ENCODE measurements around the gene IGF1R.

Gene IGF1R

DNA sequence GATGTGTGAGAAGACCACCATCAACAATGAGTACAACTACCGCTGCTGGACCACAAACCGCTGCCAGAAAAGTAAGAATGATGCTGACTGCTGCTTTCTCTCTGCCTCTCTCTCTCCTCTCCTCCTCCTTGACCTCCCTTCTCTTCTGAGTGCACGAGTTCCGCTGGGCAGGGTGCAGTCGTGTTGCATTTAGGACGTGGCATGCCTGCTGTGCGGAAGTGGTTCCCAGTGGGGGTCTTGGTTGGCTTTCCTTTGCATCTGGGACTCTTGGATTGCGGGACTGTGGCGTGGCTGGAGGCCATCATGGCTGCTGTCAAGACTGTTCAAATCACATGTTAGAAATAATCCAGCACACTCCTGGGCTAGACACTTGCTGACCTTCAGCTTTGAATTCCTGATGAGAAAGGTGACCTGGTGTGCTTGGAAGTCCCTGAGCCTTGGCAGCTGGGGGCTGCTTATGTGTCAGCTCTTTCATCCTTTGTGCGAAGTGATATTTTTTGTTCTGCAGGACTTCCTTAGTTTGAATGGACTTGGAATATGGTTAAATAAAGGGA lies 59.8 kb downstream of the IGF1R start:
- Mint-ChIP-seq H3K9me3 (peaks cover 6% of the 10 kb centered on the region), H3K4me3 (no peak overlapping the region), H3K4me1 (no peaks in the 10 kb centered on the region), H3K27ac (ENCODE audit: low read depth) (no peak overlapping the region), H3K36me3 (ENCODE audit: insufficient read depth) (no peaks in the 10 kb centered on the region), H3K27me3 (no peaks in the 10 kb centered on the region)
- DNase-seq (ENCODE audit: low spot score in 2 of 2) (no peak), ATAC-seq (replicated peaks; ENCODE audit: extremely low read depth, poor library complexity, severe bottlenecking) (no peak)

DNA sequence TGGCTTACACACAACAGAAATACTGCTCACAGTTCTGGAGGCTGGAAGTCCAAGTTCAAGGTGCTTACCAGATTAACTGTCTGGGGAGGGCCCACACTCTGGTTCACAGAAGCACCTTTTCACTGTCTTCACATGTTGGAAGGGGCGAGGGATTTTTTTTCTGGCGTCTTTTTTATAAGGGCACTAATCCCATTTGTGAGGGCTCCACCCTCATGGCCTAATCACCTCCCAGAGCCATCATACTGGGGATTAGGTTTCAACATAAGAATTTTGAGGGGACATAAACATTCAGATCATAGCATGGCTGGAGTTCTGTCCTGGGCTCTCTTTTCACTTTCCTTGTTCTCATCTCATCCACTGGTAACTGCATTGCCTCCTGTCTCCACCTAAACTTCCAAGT lies 63.5 kb downstream of the IGF1R start:
- Mint-ChIP-seq H3K9me3 (peaks cover 6% of the 10 kb centered on the region), H3K4me1 (peaks cover 7% of the 10 kb centered on the region)
- no peak for DNase-seq (ENCODE audit: low spot score in 2 of 2)

DNA sequence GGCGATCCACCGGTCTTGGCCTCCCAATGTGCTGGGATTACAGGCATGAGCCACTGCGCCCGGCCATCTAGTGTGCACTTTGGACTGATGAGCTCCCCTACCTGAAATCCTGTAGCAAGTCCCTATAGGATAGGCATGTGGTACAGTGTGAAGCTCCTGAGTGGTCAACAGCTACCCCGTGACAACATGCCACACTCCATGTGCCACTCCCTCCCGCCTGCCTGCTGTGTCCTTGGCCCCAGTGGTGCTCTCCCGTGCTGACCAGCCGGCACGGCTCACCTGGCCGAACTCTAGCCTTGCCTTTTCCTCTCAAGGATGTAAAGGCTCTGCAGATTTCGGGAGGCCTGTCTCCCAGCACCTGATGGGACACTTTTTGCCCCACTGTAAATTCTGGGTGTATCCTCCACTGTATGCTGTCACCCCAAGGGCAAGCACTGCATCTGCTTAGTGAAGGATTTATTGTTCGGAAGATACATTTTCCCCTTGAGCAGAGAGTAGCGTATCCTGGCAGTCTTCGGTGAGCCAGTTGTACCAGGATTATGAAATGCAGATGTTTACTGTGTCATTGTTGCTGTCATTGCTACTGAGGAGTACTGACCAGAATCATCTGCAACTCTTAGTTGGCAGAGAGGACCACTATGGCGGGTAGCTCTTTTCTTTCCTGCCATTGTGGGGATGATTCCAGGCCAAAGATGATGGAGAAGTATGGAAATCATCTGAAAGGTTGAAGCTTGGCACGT lies 64.7 kb downstream of the IGF1R start:
- Mint-ChIP-seq H3K27me3 (peaks cover under 1% of the 10 kb centered on the region), H3K9me3 (peaks cover 6% of the 10 kb centered on the region), H3K36me3 (ENCODE audit: insufficient read depth) (no peaks in the 10 kb centered on the region), H3K27ac (ENCODE audit: low read depth) (no peak overlapping the region), H3K4me1 (peaks cover 7% of the 10 kb centered on the region), H3K4me3 (no peak overlapping the region)
- ATAC-seq (replicated peaks; ENCODE audit: extremely low read depth, poor library complexity, severe bottlenecking) (no peak), DNase-seq (ENCODE audit: low spot score in 2 of 2) (no peak)

More for the DNA sequence above, 63.5 kb downstream of the IGF1R start:
- no peaks in the 10 kb centered on the region for H3K27me3 Mint-ChIP-seq
- H3K36me3 Mint-ChIP-seq (ENCODE audit: insufficient read depth), result no peaks in the 10 kb centered on the region
- no peak overlapping the region for H3K4me3 Mint-ChIP-seq
- no peak overlapping the region for H3K27ac Mint-ChIP-seq (ENCODE audit: low read depth)
- ATAC-seq (replicated peaks; ENCODE audit: extremely low read depth, poor library complexity, severe bottlenecking), result no peak

DNA sequence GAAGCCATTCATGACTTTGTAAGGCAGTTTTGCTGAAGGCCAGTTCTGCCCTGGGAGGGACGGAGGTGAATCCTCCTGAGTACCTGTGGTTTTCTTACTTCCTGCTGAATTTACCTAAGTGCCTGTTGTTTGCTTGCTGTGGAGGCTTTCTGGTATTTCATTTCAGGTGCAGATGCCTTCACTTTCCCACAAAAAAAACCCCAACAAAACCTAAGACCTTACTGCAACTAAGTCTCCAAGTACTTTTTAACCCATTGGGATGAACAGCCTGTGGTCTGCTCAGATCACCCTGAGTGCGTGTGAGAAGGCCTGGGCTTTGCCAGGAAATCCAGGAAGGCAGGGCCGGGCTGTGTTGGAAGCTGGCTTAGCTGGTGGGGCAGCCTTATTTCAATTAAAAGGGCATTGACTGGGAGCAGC lies 65.3 kb downstream of the IGF1R start:
- Mint-ChIP-seq H3K4me3 (no peak overlapping the region), H3K4me1 (peaks cover 7% of the 10 kb centered on the region), H3K9me3 (peaks cover 6% of the 10 kb centered on the region), H3K36me3 (ENCODE audit: insufficient read depth) (no peaks in the 10 kb centered on the region), H3K27ac (ENCODE audit: low read depth) (no peak overlapping the region), H3K27me3 (peaks cover 5% of the 10 kb centered on the region)
- ATAC-seq (replicated peaks; ENCODE audit: extremely low read depth, poor library complexity, severe bottlenecking), result no peak
- no peak for DNase-seq (ENCODE audit: low spot score in 2 of 2)

DNA sequence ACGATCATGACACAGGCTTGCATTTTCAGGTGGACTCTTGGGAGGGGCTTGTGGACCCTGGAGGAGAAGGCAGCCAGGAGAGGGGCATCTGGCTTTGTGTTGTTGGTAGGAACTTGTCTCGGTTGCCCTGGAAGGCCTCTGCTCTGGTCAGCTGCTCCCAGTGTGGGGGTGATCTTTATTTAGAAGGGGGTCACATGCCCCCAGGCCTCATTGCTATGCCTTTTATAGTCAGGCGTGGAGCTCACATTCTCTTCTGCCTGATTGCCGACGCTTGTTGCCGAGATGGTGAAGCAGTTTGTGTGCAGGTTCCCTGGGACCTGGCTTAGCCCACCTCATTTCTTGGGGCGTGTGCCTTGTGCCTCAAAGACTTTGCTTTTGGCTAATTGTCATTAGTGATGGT lies 66.6 kb downstream of the IGF1R start:
- peaks cover 8% of the 10 kb centered on the region for H3K27me3 Mint-ChIP-seq
- H3K4me1 Mint-ChIP-seq, result peaks cover 7% of the 10 kb centered on the region
- no peak for DNase-seq (ENCODE audit: low spot score in 2 of 2)
- H3K9me3 Mint-ChIP-seq, result peaks cover 6% of the 10 kb centered on the region
- no peak overlapping the region for H3K27ac Mint-ChIP-seq (ENCODE audit: low read depth)
- no peak overlapping the region for H3K4me3 Mint-ChIP-seq
- no peaks in the 10 kb centered on the region for H3K36me3 Mint-ChIP-seq (ENCODE audit: insufficient read depth)
- no peak for ATAC-seq (replicated peaks; ENCODE audit: extremely low read depth, poor library complexity, severe bottlenecking)

DNA sequence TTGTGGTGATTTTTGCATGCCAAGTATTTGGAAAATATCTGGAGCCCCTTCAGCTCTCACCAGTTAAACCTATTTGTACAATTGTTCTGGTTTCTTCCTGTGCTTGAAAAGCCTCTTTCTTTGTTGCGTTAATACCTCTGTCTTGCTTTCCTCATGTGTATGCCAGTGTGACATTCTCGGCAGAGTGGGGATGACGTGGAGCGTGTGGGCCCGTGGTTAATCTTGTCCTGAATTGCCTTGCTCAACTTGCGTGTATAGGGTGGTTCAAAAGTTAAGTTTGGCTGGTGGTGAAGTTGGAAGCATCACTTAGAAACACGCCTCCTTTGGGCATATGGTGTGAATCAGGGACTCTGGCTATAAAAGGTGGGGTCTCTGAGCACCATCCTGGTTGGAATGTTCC lies 67.1 kb downstream of the IGF1R start:
- H3K9me3 Mint-ChIP-seq, result peaks cover 6% of the 10 kb centered on the region
- H3K4me3 Mint-ChIP-seq, result no peak overlapping the region
- DNase-seq (ENCODE audit: low spot score in 2 of 2) (no peak), ATAC-seq (replicated peaks; ENCODE audit: extremely low read depth, poor library complexity, severe bottlenecking) (no peak)
- H3K27me3 Mint-ChIP-seq, result peaks cover 13% of the 10 kb centered on the region
- H3K36me3 Mint-ChIP-seq (ENCODE audit: insufficient read depth), result no peaks in the 10 kb centered on the region
- no peak overlapping the region for H3K27ac Mint-ChIP-seq (ENCODE audit: low read depth)
- H3K4me1 Mint-ChIP-seq, result peaks cover 7% of the 10 kb centered on the region

DNA sequence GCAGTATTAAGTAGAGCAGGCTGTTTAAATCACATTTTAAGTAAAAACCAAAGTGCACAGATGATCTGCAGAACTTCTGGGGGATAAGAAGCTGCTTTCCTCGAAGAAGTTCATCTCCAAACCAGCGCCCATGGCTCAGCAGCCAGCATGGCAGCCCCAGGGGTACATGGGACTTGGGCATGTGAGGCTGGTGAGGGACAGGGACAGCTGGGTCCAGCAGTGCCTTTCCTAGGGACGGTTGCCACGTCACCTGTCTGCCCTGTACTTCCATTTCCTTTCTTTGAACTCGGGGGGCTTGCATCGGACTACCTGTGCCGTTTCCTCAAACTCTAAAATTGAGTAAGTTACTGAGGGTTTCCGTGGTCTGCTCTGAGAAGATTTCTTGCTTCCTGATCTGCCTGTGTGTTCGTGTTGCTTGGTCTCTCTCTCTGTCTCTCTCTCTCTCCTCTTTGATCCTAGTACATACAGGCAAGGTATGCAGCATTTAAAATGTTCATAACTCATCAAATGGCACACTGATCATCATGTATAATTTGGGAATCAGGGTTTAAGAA lies 67.6 kb downstream of the IGF1R start:
- H3K4me3 Mint-ChIP-seq, result no peak overlapping the region

DNA sequence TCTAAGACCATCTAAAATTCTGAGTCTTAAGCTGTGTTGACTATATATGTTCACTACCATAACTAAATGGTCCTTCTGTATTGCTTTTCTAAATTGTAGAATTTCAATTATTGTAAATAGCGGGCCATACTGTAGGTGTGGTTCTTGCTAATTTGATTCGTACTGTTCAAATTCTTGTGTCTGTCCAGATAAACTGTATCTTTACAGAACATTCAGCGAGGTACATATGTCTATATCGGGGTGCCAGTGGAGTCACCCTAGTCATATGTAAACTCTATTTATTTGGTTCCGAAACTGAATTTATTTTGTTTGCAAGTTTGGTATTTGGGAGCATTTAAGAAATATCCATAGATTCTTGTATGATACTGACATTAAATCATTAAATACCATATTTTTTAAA lies 69.0 kb downstream of the IGF1R start:
- DNase-seq (ENCODE audit: low spot score in 2 of 2) (no peak), ATAC-seq (replicated peaks; ENCODE audit: extremely low read depth, poor library complexity, severe bottlenecking) (no peak)
- Mint-ChIP-seq H3K4me1 (peaks cover 7% of the 10 kb centered on the region), H3K27ac (ENCODE audit: low read depth) (no peak overlapping the region), H3K9me3 (no peaks in the 10 kb centered on the region), H3K4me3 (no peak overlapping the region), H3K27me3 (peaks cover 33% of the 10 kb centered on the region), H3K36me3 (ENCODE audit: insufficient read depth) (no peaks in the 10 kb centered on the region)

More for the DNA sequence above, 67.6 kb downstream of the IGF1R start:
- H3K27ac Mint-ChIP-seq (ENCODE audit: low read depth), result no peak overlapping the region
- peaks cover 19% of the 10 kb centered on the region for H3K27me3 Mint-ChIP-seq
- no peaks in the 10 kb centered on the region for H3K36me3 Mint-ChIP-seq (ENCODE audit: insufficient read depth)
- DNase-seq (ENCODE audit: low spot score in 2 of 2) (no peak), ATAC-seq (replicated peaks; ENCODE audit: extremely low read depth, poor library complexity, severe bottlenecking) (no peak)
- peaks cover 6% of the 10 kb centered on the region for H3K9me3 Mint-ChIP-seq
- H3K4me1 Mint-ChIP-seq, result peaks cover 7% of the 10 kb centered on the region

DNA sequence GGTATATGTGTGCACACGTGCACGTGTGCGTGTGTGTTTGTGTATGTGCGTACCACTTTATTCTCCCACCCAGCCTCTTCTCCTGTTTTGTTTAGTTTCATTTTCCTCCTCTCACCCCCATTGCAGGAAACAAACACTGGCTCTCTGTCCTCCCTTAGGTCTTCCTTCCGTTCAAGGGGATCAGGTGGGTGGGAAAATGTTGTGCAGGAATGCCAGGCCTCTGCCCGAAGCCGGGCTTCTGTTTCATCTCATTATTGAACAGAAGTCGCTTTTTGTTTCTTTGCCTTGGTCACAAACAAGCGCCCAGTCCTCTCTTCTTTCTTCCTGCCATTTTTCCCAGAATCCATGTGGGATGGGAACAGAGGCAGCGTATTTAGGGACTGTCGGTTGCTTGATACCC lies 69.6 kb downstream of the IGF1R start:
- Mint-ChIP-seq H3K9me3 (no peaks in the 10 kb centered on the region), H3K4me1 (peaks cover 7% of the 10 kb centered on the region), H3K27ac (ENCODE audit: low read depth) (no peak overlapping the region), H3K4me3 (no peak overlapping the region), H3K36me3 (ENCODE audit: insufficient read depth) (no peaks in the 10 kb centered on the region), H3K27me3 (peaks cover 37% of the 10 kb centered on the region)
- ATAC-seq (replicated peaks; ENCODE audit: extremely low read depth, poor library complexity, severe bottlenecking) (no peak), DNase-seq (ENCODE audit: low spot score in 2 of 2) (no peak)

DNA sequence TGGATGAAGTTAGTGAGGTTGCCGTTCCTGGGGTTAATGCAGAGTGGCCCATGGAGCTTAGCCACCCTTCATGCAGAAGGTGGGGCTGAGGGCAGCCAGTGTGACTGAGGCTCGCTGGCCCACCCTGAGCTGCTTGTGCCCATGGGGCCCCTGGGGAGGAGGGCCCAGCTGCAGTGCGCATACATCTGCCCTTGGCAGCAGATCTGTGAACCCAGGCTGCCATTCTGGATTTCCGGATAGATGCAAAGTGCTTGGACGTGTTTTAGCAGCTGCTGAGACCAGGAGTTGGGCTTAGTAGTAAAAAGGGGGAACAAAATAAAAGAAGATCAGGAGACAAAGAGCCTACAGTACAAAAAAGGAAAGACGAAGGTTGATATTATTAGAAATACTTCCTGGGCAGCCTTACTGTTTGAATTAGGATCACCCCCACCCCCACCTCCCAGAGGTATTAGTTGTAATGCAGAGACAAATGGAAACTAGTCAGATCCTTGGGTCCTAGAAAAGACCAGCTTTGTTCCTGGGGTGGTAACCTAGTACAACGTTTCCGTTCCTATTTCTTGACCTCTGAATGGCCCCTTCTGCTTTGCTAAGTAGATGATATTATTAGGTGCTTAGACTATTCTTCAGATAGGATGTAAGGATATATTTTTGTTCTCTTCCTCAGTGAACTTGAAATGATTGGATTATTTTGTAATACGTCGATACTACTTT lies 70.2 kb downstream of the IGF1R start:
- peaks cover 43% of the 10 kb centered on the region for H3K27me3 Mint-ChIP-seq
- peaks cover 7% of the 10 kb centered on the region for H3K4me1 Mint-ChIP-seq
- no peaks in the 10 kb centered on the region for H3K9me3 Mint-ChIP-seq
- no peak for DNase-seq (ENCODE audit: low spot score in 2 of 2)
- H3K27ac Mint-ChIP-seq (ENCODE audit: low read depth), result no peak overlapping the region
- no peak for ATAC-seq (replicated peaks; ENCODE audit: extremely low read depth, poor library complexity, severe bottlenecking)
- no peaks in the 10 kb centered on the region for H3K36me3 Mint-ChIP-seq (ENCODE audit: insufficient read depth)
- H3K4me3 Mint-ChIP-seq, result no peak overlapping the region

DNA sequence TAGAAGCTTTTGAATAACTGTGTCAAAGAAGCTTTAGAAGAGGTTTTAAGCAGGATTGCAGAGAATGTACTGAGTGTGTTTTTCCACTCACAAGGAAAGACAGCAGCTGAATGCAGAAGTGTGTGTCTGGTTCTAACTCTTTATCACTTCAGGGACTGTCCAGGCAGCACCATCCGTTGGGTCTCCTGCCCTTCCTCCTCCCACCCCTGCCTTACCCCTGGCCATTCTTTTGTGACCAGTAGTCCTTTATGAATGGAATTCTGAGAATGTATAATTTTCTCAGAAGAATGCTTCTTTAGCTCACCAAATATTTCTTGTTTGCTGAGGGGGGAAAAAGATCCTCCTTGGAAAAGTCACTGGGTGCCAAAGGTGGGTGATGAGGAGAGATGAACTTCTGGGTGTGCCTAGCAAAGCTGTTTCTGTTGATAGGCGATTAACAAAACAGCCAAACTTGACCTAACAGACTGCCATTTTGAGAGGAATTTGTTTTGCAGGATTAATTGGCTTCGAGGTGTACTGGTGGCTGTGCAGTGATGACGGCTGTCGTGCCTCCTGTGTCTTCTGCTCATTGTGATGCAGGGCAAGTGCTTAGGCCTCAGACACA lies 70.9 kb downstream of the IGF1R start:
- DNase-seq (ENCODE audit: low spot score in 2 of 2), result no peak
- H3K27ac Mint-ChIP-seq (ENCODE audit: low read depth), result no peak overlapping the region
- no peak overlapping the region for H3K4me3 Mint-ChIP-seq
- peaks cover 7% of the 10 kb centered on the region for H3K4me1 Mint-ChIP-seq
- no peaks in the 10 kb centered on the region for H3K9me3 Mint-ChIP-seq
- H3K36me3 Mint-ChIP-seq (ENCODE audit: insufficient read depth), result no peaks in the 10 kb centered on the region
- H3K27me3 Mint-ChIP-seq, result peaks cover 45% of the 10 kb centered on the region
- ATAC-seq (replicated peaks; ENCODE audit: extremely low read depth, poor library complexity, severe bottlenecking), result no peak

DNA sequence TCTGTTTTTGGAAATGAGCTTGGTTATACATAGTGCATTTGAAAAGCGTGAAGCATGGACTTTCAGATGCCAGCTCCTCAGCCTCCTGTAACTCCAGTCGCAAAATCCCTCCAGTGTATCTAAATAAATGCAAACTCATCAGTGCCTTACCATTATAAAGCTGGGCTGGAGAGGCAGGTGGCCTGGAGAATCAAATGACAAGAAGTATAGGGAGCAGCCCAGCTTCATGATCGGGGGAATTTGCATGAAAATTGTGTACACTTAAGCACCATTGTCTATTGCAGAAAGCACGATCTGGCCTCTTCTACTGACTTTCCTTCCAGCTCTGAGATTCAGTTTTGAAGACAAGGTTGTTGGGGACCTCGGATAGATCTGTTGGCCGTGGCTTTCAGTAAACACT lies 71.7 kb downstream of the IGF1R start:
- no peak for DNase-seq (ENCODE audit: low spot score in 2 of 2)
- peaks cover 7% of the 10 kb centered on the region for H3K4me1 Mint-ChIP-seq
- no peaks in the 10 kb centered on the region for H3K9me3 Mint-ChIP-seq
- H3K36me3 Mint-ChIP-seq (ENCODE audit: insufficient read depth), result no peaks in the 10 kb centered on the region
- ATAC-seq (replicated peaks; ENCODE audit: extremely low read depth, poor library complexity, severe bottlenecking), result no peak
- H3K4me3 Mint-ChIP-seq, result no peak overlapping the region
- no peak overlapping the region for H3K27ac Mint-ChIP-seq (ENCODE audit: low read depth)
- H3K27me3 Mint-ChIP-seq, result peaks cover 45% of the 10 kb centered on the region
